Choroid plexus epithelial cell (primary cell): ENCODE measurements around the gene PODXL.

Source experiments
- DNase-seq: peaks from one replicate; pipeline ENCODE4 v3.0.0-alpha.2; 2010; ENCODE audit warnings: low read depth
- H3K4me3 ChIP-seq: 2 replicates; pipeline ENCODE4 v1.5.1; 2011; ENCODE audit warnings: low read depth, mild to moderate bottlenecking, control low read depth, low read length, moderate library complexity
- TF ChIP-seq, protein P1 (sequence below): conservative IDR thresholded peaks from 2 replicates; pipeline ENCODE4 v1.5.1; 2011; ENCODE audit warnings: low read depth, mild to moderate bottlenecking, control low read depth, inconsistent platforms, low read length, moderate library complexity

The PODXL gene

DNA sequence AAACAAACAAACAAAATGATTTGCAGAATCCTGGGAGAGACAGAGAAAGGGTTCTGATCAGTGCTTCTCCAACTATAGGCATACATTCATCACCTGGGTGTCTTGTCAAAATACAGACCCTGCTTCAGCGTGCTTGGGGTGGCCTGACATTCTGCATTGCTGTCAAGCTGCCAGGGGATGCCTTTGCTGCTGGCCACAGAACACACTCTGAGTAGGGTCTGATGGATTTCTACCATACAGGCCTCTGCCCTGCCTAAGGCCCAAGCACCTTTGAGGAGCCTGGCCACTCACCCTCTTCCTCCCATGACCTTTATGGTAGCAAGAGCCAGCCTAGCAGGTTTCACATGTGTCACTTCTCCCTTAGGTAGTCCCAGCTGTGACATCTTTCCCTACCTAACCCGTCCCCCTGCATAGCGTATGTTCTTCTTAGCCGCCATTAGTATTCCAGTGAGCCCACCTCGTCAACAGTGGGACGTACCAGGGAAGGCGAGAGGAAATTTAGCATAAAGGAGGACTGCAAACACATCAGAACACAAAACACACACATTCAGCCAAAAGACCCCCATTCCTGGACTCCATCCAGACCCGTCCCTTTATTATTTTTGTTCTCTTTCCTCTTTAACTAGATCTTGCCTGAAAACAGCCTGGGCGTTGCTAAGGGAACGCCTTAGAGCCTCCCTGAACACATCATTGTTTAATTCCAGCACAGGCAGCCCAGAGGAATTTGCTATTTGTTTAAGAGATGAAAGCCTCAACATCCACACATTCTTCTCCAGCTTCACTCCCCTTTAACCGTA lies 43.9 kb upstream of the PODXL start:
- TF ChIP-seq, protein P1, sequence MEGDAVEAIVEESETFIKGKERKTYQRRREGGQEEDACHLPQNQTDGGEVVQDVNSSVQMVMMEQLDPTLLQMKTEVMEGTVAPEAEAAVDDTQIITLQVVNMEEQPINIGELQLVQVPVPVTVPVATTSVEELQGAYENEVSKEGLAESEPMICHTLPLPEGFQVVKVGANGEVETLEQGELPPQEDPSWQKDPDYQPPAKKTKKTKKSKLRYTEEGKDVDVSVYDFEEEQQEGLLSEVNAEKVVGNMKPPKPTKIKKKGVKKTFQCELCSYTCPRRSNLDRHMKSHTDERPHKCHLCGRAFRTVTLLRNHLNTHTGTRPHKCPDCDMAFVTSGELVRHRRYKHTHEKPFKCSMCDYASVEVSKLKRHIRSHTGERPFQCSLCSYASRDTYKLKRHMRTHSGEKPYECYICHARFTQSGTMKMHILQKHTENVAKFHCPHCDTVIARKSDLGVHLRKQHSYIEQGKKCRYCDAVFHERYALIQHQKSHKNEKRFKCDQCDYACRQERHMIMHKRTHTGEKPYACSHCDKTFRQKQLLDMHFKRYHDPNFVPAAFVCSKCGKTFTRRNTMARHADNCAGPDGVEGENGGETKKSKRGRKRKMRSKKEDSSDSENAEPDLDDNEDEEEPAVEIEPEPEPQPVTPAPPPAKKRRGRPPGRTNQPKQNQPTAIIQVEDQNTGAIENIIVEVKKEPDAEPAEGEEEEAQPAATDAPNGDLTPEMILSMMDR: no peak
- peak; percentile 48 for DNase-seq

DNA sequence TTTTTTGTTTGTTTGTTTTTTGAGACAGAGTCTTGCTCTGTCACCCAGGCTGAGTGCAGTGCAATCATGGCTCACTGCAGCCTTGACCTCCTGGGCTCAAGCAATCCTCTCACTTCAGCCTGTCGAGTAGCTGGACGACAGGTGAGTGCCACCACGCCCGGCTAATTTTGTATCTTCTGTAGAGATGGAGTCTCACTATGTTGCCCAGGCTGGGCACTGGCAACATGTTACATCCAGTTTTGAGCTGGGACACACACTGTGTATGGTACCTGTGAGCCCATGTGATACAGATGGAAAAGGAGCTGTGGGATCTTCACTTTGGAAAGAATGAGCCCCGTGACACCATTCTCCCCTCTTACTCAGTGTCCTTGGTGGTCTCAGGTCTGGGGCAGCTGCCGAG lies 40.4 kb upstream of the PODXL start:
- no peak overlapping the region for H3K4me3 ChIP-seq
- no peak for DNase-seq
- TF ChIP-seq, protein P1: no peak

More for the DNA sequence above, 43.9 kb upstream of the PODXL start:
- H3K4me3 ChIP-seq: no peak overlapping the region

- TF ChIP-seq, protein P1: no peak
- DNase-seq: no peak
These were observed 39.3 kb upstream of the PODXL start for GRCh38 chr7:131595699-131596098.

GRCh38 chr7:131591687-131592319 lies 35.4 kb upstream of the PODXL start:
- H3K4me3 ChIP-seq: no peak overlapping the region
- DNase-seq: no peak
- TF ChIP-seq, protein P1: no peak

More at GRCh38 chr7:131595699-131596098, 39.3 kb upstream of the PODXL start:
- no peak overlapping the region for H3K4me3 ChIP-seq

DNA sequence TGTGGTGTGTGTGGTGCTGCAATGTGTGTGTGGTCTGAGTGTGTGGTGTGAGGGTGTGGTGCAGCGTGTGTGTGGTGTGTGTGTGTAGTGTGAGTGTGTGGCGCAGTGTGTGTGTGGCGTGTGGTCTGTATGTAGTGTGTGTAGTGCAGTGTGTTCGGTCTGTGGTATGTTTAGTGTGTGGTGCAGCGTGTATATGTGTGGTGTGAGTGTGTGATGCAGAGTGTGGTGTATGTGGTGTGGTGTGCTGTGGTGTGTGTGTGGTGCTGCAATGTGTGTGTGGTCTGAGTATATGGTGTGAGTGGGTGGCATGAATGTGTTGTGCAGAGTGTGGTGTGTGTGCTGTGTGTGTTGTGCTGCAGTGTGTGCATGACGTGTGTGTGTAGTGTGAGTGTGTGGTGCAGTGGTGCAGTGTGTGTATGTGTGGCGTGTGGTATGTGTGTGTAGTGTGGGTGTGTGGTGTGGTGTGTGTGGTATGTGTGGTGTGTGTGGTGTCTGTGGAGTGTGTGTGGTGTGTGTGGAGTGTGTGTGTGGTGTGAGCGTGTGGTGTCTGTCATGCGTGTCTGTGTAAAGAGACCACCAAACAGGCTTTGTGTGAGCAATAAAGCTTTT lies 31.0 kb upstream of the PODXL start:
- DNase-seq: no peak
- no peak overlapping the region for H3K4me3 ChIP-seq
- TF ChIP-seq, protein P1: no peak

DNA sequence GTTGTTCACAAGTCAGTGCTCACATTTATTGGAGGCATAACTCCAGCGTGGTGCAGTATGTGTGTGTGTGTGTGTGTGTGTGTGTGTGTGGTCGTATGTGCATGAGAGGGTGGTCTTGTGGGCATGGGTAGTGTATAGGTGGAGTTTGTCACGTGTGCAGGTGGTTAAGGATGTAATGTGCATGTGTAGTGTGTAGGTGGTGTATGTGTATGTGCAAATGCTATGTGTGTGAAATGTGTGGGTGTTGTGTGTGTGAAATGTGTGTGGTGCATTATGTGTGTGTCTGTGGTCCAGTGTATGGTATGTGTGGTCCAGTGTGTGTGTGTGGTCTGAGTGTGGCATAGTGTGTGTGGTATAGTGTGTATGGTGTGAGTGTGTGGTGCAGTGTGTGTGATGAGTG lies 30.3 kb upstream of the PODXL start:
- no peak for DNase-seq
- TF ChIP-seq, protein P1: no peak

GRCh38 chr7:131586259-131586658 lies 29.8 kb upstream of the PODXL start:
- DNase-seq: no peak
- TF ChIP-seq, protein P1: no peak
- H3K4me3 ChIP-seq: no peak overlapping the region

More for the DNA sequence above, 30.3 kb upstream of the PODXL start:
- no peak overlapping the region for H3K4me3 ChIP-seq
